Naive thymus-derived CD4-positive, alpha-beta T cell (primary cell): ENCODE results near the gene DPRX. TPM values are rescaled to one million over a fixed set of nuclear protein-coding genes. Genes with fewer than 3 reads are reported as not detected.

ENCODE experiments used
- ATAC-seq: fragments of 150-1000 bp; cut with Tn5 transposase; 2 replicates; pipeline ENCODE4 v1.10.0; 2021; ENCODE audit warnings: mild to moderate bottlenecking, moderate library complexity
- CTCF ChIA-PET: fragments of 350-600 bp; sonication (Branson Sonifier 250); formaldehyde crosslinking; loops from one replicate; lab custom pipeline; 2021; ENCODE audit warnings: antibody characterized with exemption; lab: Charles Lee
- POLR2A ChIA-PET: fragments of 350-600 bp; sonication (Branson Sonifier 250); formaldehyde crosslinking; loops from one replicate; lab custom pipeline; 2021; ENCODE audit warnings: antibody characterized with exemption, inconsistent platforms; lab: Charles Lee
- DNase-seq, 9 donors: peaks; one replicate each; pipeline versions ENCODE4 v3.0.0 to v3.0.0-alpha.2; 2020 to 2022; ENCODE audit warnings: mixed read lengths in 1 of 9
- H3K27ac ChIP-seq: one replicate; pipeline ENCODE4 v1.7.0; 2013; ENCODE audit warnings: mild to moderate bottlenecking, low read depth, low read length, moderate library complexity
- H3K27me3 ChIP-seq, 2 donors: one replicate each; pipeline ENCODE4 v1.7.0; 2013; ENCODE audit warnings: low read length in 2 of 2, mild to moderate bottlenecking in 2 of 2, moderate library complexity in 2 of 2; ENCODE audit not compliant: control insufficient read depth in 2 of 2, insufficient read depth in 2 of 2
- H3K36me3 ChIP-seq, 3 experiments: 1 replicate in 2 of 3; 2 replicates in 1 of 3; pipeline ENCODE4 v1.7.0; 2013; ENCODE audit warnings: low read length in 3 of 3, mild to moderate bottlenecking in 3 of 3, moderate library complexity in 1 of 3; ENCODE audit not compliant: insufficient read depth in 3 of 3, control insufficient read depth in 2 of 3
- H3K4me1 ChIP-seq, 2 donors: one replicate each; pipeline ENCODE4 v1.7.0; 2013; ENCODE audit warnings: low read length in 2 of 2, mild to moderate bottlenecking in 2 of 2, moderate library complexity in 1 of 2; ENCODE audit not compliant: control insufficient read depth in 2 of 2, insufficient read depth in 2 of 2
- H3K4me3 ChIP-seq: 2 replicates; pipeline ENCODE4 v1.7.0; 2013; ENCODE audit warnings: mild to moderate bottlenecking, low read length
- H3K9me3 ChIP-seq, 3 experiments: 1 replicate in 2 of 3; 2 replicates in 1 of 3; pipeline ENCODE4 v1.7.0; 2013; ENCODE audit warnings: low read length in 3 of 3; ENCODE audit not compliant: control insufficient read depth in 2 of 3
- H3K27ac Mint-ChIP-seq, 9 donors: one replicate each; pipeline ENCODE4 v1.8.0; 2020 to 2022; ENCODE audit warnings: mixed read lengths in 9 of 9, mild to moderate bottlenecking in 8 of 9, moderate library complexity in 5 of 9, inconsistent platforms in 2 of 9
- H3K27me3 Mint-ChIP-seq, 5 donors: one replicate each; pipeline ENCODE4 v1.8.0; 2021 to 2022; ENCODE audit warnings: mixed read lengths in 5 of 5, mild to moderate bottlenecking in 1 of 5
- H3K36me3 Mint-ChIP-seq, 5 donors: one replicate each; pipeline ENCODE4 v1.8.0; 2020 to 2022; ENCODE audit warnings: mixed read lengths in 5 of 5, mild to moderate bottlenecking in 3 of 5, inconsistent platforms in 1 of 5
- H3K4me1 Mint-ChIP-seq, 7 donors: one replicate each; pipeline ENCODE4 v1.8.0; 2020 to 2022; ENCODE audit warnings: mixed read lengths in 7 of 7, mild to moderate bottlenecking in 3 of 7, inconsistent platforms in 1 of 7
- H3K4me3 Mint-ChIP-seq, 10 donors: one replicate each; pipeline ENCODE4 v1.8.0; 2020 to 2022; ENCODE audit warnings: mild to moderate bottlenecking in 10 of 10, mixed read lengths in 10 of 10, moderate library complexity in 6 of 10, inconsistent platforms in 2 of 10
- H3K9me3 Mint-ChIP-seq, 11 donors: one replicate each; pipeline ENCODE4 v1.8.0; 2020 to 2022; ENCODE audit warnings: mixed read lengths in 11 of 11, mild to moderate bottlenecking in 4 of 11, inconsistent platforms in 1 of 11, moderate library complexity in 1 of 11
- intact Hi-C, 2 donors: fragments of 100-400 bp; cut with micrococcal nuclease; formaldehyde crosslinking; loops; one replicate each; pipeline ENCODE4 v1.15.1; 2023
- polyA plus RNA-seq, 2 donors: library from polyadenylated mRNA; unstranded; fragments of 300-500 nt; fragmentation: Illumina TruSeq; gene quantifications; one replicate each; pipeline ENCODE4 v1.2.3, GENCODE V29; 2021
- total RNA-seq, 6 experiments: library from RNA in 5 of 6; stranded (reverse) in 5 of 6; gene quantifications; 1 replicate in 5 of 6; 2 replicates in 1 of 6; pipeline ENCODE4 v1.2.3 and lab custom pipeline; 2021 to 2026

The DPRX gene
- total and polyA plus RNA-seq, 7 experiments from 2014 or later, result not detected

GRCh38 chr19:53642381-53643099, 10.7 kb downstream of the DPRX start:
- no peak for ATAC-seq

GRCh38 chr19:53644061-53644816, 12.4 kb downstream of the DPRX start:
- H3K27ac ChIP-seq, result no peak overlapping the region
- ChIA-PET CTCF (no interaction called here), POLR2A (no interaction called here)
- peaks cover 0 to 9% (median 0%) of the 10 kb centered on the region in 3 experiments for H3K9me3 ChIP-seq
- H3K27ac Mint-ChIP-seq, result no peak overlapping the region
- no peak for ATAC-seq
- no peaks in the 10 kb centered on the region for H3K27me3 ChIP-seq
- peaks cover 0 to 3% (median 0%) of the 10 kb centered on the region in 5 donors for H3K36me3 Mint-ChIP-seq
- H3K4me3 ChIP-seq, result no peak overlapping the region
- H3K36me3 ChIP-seq, result no peaks in the 10 kb centered on the region
- H3K4me1 Mint-ChIP-seq, result no peaks in the 10 kb centered on the region
- no peak overlapping the region for H3K4me3 Mint-ChIP-seq
- intact Hi-C loops, result no loop called here
- no peaks in the 10 kb centered on the region for H3K4me1 ChIP-seq
- H3K27me3 Mint-ChIP-seq, result no peaks in the 10 kb centered on the region
- DNase-seq, result no peak
- H3K9me3 Mint-ChIP-seq, result peaks cover 0 to 63% (median 30%) of the 10 kb centered on the region in 11 donors

More at GRCh38 chr19:53642381-53643099, 10.7 kb downstream of the DPRX start:
- H3K36me3 ChIP-seq, result no peaks in the 10 kb centered on the region
- Mint-ChIP-seq H3K4me1 (no peaks in the 10 kb centered on the region), H3K27ac (no peak overlapping the region), H3K4me3 (no peak overlapping the region), H3K36me3 (peaks cover 0 to 3% (median 0%) of the 10 kb centered on the region in 5 donors), H3K27me3 (no peaks in the 10 kb centered on the region), H3K9me3 (peaks cover 0 to 67% (median 27%) of the 10 kb centered on the region in 11 donors)
- no peak for DNase-seq
- peaks cover 0 to 5% (median 0%) of the 10 kb centered on the region in 3 experiments for H3K9me3 ChIP-seq
- CTCF ChIA-PET, result interaction anchor here (0.5 kb wide), 1 partner anchor 53 kb away, joined by 6 read pairs; no protein-coding TSS in a partner anchor
- POLR2A ChIA-PET, result no interaction called here
- intact Hi-C loops, result no loop called here
- H3K27ac ChIP-seq, result no peak overlapping the region
- no peaks in the 10 kb centered on the region for H3K27me3 ChIP-seq
- no peak overlapping the region for H3K4me3 ChIP-seq
- no peaks in the 10 kb centered on the region for H3K4me1 ChIP-seq

- no peak overlapping the region for H3K27ac Mint-ChIP-seq
- H3K9me3 Mint-ChIP-seq, result peaks cover 0 to 62% (median 27%) of the 10 kb centered on the region in 11 donors
- H3K27me3 Mint-ChIP-seq, result no peaks in the 10 kb centered on the region
- H3K4me1 Mint-ChIP-seq, result no peaks in the 10 kb centered on the region
- DNase-seq (no peak), ATAC-seq (no peak)
- no peaks in the 10 kb centered on the region for H3K27me3 ChIP-seq
- intact Hi-C loops, result no loop called here
- no peak overlapping the region for H3K27ac ChIP-seq
- H3K4me3 ChIP-seq, result no peak overlapping the region
- ChIA-PET POLR2A (no interaction called here), CTCF (no interaction called here)
- no peaks in the 10 kb centered on the region for H3K4me1 ChIP-seq
- no peaks in the 10 kb centered on the region for H3K36me3 ChIP-seq
- H3K9me3 ChIP-seq, result peaks cover 0 to 24% (median 0%) of the 10 kb centered on the region in 3 experiments
- H3K36me3 Mint-ChIP-seq, result peaks cover 0 to 4% (median 0%) of the 10 kb centered on the region in 5 donors
- no peak overlapping the region for H3K4me3 Mint-ChIP-seq
Measured at GRCh38 chr19:53646144-53646543, 14.3 kb downstream of the DPRX start.

GRCh38 chr19:53647350-53647749, 15.6 kb downstream of the DPRX start:
- no peak overlapping the region for H3K4me3 Mint-ChIP-seq
- ATAC-seq (no peak), DNase-seq (no peak)
- H3K27me3 ChIP-seq, result no peaks in the 10 kb centered on the region
- CTCF ChIA-PET, result no interaction called here
- no peak overlapping the region for H3K27ac Mint-ChIP-seq
- no peaks in the 10 kb centered on the region for H3K4me1 Mint-ChIP-seq
- H3K36me3 ChIP-seq, result no peaks in the 10 kb centered on the region
- POLR2A ChIA-PET, result no interaction called here
- peaks cover 0 to 58% (median 24%) of the 10 kb centered on the region in 11 donors for H3K9me3 Mint-ChIP-seq
- H3K9me3 ChIP-seq, result peaks cover 0 to 24% (median 0%) of the 10 kb centered on the region in 3 experiments
- no peak overlapping the region for H3K27ac ChIP-seq
- intact Hi-C loops, result no loop called here
- peaks cover 0 to 4% (median 0%) of the 10 kb centered on the region in 5 donors for H3K36me3 Mint-ChIP-seq
- H3K27me3 Mint-ChIP-seq, result no peaks in the 10 kb centered on the region
- H3K4me1 ChIP-seq, result no peaks in the 10 kb centered on the region
- no peak overlapping the region for H3K4me3 ChIP-seq

GRCh38 chr19:53647792-53648191, 16.0 kb downstream of the DPRX start:
- no peaks in the 10 kb centered on the region for H3K36me3 ChIP-seq
- Mint-ChIP-seq H3K9me3 (peaks cover 0 to 56% (median 21%) of the 10 kb centered on the region in 11 donors), H3K27ac (no peak overlapping the region), H3K4me3 (no peak overlapping the region), H3K27me3 (no peaks in the 10 kb centered on the region), H3K4me1 (no peaks in the 10 kb centered on the region), H3K36me3 (peaks cover 0 to 2% (median 0%) of the 10 kb centered on the region in 5 donors)
- no peak overlapping the region for H3K27ac ChIP-seq
- ATAC-seq, result no peak
- ChIA-PET CTCF (no interaction called here), POLR2A (no interaction called here)
- no peak for DNase-seq
- intact Hi-C loops, result no loop called here
- no peaks in the 10 kb centered on the region for H3K27me3 ChIP-seq
- H3K9me3 ChIP-seq, result peaks cover 0 to 24% (median 0%) of the 10 kb centered on the region in 3 experiments
- H3K4me1 ChIP-seq, result no peaks in the 10 kb centered on the region
- H3K4me3 ChIP-seq, result no peak overlapping the region

GRCh38 chr19:53649746-53650593, 18.2 kb downstream of the DPRX start:
- no peaks in the 10 kb centered on the region for H3K27me3 ChIP-seq
- CTCF ChIA-PET, result no interaction called here
- no peak overlapping the region for H3K4me3 Mint-ChIP-seq
- DNase-seq (no peak), ATAC-seq (no peak)
- H3K4me1 ChIP-seq, result no peaks in the 10 kb centered on the region
- H3K4me3 ChIP-seq, result no peak overlapping the region
- no peaks in the 10 kb centered on the region for H3K27me3 Mint-ChIP-seq
- H3K9me3 Mint-ChIP-seq, result peaks cover 2 to 54% (median 22%) of the 10 kb centered on the region in 11 donors
- peaks cover 0 to 2% (median 1%) of the 10 kb centered on the region in 5 donors for H3K36me3 Mint-ChIP-seq
- intact Hi-C loops, result no loop called here
- no peaks in the 10 kb centered on the region for H3K36me3 ChIP-seq
- POLR2A ChIA-PET, result no interaction called here
- H3K4me1 Mint-ChIP-seq, result no peaks in the 10 kb centered on the region
- H3K27ac ChIP-seq, result no peak overlapping the region
- H3K27ac Mint-ChIP-seq, result no peak overlapping the region
- H3K9me3 ChIP-seq, result peaks cover 0 to 34% (median 0%) of the 10 kb centered on the region in 3 experiments
